Thyroid gland (tissue), 4 donors: ENCODE results near the gene HM13.

Source experiments
- POLR2A ChIP-seq, 2 donors: fragments of 450-650 bp; IDR thresholded peaks; one replicate each; pipeline ENCODE4 v1.6.1; 2017; ENCODE audit warnings: antibody characterized with exemption in 2 of 2, mild to moderate bottlenecking in 2 of 2, moderate library complexity in 1 of 2
- TF ChIP-seq, protein P1 (sequence below), 6 experiments: fragments of 200-600 bp in 3 of 6; fragments of 450-650 bp in 3 of 6; sonication (generic) in 3 of 6; IDR thresholded peaks; one replicate each; pipeline ENCODE4 v1.5.1; 2016 to 2019; ENCODE audit warnings: antibody characterized with exemption in 6 of 6, mild to moderate bottlenecking in 2 of 6, inconsistent platforms in 1 of 6, moderate library complexity in 1 of 6

DNA sequence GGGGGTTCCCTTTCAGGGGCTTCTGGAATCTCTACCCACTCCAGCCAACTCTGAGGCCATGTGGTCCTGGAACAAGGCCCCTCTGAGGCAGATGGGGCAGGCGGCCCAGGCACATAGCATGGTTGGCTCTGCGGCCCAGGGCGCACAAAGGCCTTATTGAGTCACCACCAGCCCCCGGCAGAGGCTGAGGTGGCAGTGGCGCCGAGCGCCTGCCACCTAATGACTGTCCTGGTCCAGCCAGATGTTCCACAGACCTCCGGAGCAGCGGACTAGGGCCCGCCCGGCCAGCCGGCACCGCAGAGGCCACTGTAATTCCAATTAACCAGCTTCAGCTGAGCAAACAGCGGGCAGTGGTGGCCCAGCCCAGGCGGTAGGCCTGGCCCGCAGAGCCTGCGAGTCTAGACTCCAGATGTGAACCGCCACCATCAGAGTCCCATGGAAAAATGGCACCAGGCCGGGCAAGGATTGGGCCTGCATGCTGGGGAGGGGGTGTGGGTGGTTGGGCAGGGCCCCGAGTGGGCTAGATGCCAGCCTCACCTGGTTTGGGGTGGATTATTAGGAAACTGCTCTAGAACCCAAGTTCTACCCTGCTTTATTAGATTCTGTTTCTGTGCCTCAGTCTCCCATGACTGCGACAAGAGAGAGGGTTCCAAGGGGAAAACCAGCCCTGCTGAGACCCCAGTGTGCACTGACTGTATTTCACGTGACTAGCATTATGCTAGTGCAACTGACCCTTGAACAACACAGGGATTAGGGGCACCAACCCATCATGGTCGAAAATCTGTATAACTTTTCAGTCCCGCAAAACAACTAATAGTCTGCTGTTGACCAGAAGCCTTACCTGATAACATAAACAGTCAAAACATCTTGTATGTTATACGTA, 56.7 kb downstream of the HM13 start:
- no peak for TF ChIP-seq POLR2A (IDR thresholded peaks at IDR 0.05)
- TF ChIP-seq, protein P1, sequence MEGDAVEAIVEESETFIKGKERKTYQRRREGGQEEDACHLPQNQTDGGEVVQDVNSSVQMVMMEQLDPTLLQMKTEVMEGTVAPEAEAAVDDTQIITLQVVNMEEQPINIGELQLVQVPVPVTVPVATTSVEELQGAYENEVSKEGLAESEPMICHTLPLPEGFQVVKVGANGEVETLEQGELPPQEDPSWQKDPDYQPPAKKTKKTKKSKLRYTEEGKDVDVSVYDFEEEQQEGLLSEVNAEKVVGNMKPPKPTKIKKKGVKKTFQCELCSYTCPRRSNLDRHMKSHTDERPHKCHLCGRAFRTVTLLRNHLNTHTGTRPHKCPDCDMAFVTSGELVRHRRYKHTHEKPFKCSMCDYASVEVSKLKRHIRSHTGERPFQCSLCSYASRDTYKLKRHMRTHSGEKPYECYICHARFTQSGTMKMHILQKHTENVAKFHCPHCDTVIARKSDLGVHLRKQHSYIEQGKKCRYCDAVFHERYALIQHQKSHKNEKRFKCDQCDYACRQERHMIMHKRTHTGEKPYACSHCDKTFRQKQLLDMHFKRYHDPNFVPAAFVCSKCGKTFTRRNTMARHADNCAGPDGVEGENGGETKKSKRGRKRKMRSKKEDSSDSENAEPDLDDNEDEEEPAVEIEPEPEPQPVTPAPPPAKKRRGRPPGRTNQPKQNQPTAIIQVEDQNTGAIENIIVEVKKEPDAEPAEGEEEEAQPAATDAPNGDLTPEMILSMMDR (IDR thresholded peaks at IDR 0.05), result no peak
